Stimulated activated CD8-positive, alpha-beta memory T cell treated with anti-CD3 and anti-CD28 coated beads, Interleukin-4, amount 100 ng/mL, for 24 hours (primary cell): ENCODE measurements around the gene IGFBP7.

Source experiments
- DNase-seq: peaks from one replicate; pipeline ENCODE4 v3.0.0-alpha.2; 2020; ENCODE audit warnings: low read depth

IGFBP7 gene

DNA sequence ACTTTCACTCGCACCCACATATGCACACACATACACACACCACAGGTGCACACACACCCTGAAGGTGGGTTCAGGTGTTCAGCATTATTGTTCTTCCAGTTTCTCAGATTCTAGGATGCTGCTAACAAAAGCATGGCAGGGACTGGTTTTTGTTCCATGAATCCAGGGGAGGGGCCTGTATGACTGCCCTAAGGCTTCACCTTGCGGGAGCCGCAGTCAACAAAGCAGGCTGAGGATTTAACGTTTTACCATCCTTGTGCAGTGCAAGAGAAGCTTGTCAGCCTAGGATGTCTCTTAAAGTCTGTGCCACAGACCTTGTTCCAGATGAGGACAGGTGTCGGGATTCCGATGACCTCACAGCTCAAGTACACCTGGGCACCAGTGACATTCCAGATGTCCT lies 69.7 kb downstream of the IGFBP7 start:
- no peak for DNase-seq

DNA sequence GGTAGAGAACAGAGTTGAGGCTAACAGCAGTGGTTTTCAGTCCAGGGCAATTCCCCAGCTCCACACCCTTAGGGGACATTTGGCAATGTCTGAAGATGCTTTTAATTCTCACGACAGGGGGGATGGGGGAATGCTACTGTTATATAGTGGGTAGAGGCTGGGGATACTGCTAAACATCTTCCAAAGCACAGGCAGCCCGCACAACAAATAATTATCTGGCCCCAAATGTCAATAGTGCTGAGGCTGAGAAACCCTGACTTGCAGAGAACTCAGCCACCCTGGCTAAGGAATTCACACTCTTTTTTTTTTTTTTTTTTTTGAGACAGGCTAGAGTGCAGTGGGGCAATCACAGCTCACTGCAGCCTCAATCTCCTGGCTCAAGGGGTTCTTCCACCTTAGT lies 70.8 kb downstream of the IGFBP7 start:
- DNase-seq, result no peak

DNA sequence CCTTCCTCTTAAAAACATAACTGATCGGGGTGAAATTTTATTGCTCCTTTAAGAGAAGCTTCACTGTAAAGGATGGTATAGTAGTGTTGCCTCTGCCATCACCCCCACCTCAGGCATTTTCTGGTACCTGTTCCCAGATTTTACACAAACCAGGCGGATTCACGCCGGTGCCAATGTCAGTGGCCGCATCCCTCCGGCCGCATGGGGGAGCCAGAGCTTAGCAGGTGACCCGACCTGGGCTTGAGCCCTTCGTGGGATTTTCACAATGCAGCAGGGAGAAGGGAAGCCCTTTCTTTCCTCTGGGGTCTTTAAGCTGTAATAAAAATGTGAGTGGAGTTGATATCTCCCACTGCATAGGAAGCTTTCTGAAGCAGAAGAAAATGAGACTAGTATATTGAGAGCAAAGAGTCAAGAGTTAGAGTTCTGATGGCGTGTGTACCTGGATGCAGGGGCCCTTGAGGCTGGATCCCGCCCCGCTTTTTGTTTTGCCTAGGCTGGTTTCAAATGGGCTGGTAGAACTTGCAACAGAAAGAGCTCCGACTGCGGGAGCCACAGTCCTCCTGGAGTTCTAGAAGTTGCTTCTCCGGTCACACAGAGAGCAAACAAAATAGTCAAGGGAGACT lies 72.1 kb downstream of the IGFBP7 start:
- DNase-seq, result peak; percentile 6

DNA sequence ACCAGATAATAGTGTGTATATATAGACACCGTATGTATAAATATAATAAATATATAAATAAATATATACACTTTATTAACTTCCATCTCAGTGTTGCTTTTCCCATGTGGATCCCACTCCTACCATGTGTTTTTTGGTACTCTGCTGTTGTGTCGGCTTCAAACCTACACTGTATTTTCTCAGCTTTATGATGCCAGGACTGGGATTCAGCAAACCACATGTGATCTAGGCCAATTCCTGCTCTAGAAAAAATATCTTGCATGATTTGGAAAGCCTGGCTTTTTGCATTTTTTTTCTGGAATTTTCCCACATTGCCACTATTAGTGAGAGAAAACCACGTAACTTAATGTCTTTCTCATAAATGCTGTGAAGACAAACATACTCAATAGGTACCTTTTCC lies 75.7 kb downstream of the IGFBP7 start:
- no peak for DNase-seq

DNA sequence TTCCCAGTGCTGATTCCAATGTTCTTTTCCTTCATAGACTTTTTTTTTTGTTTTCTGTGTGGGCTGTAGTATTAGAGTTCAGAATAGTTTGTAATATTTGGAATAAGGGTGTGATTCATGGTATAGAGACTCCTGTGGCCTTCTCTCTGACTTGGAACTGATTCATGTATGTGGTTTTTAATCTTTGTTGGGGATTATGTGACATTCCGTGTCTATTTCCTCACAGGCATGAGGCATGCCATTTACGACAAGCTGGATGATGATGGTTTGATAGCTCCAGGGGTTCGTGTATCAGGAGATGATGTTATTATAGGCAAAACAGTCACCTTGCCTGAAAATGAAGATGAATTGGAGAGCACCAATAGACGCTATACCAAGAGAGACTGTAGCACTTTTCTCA lies 87.1 kb downstream of the IGFBP7 start:
- DNase-seq, result no peak

DNA sequence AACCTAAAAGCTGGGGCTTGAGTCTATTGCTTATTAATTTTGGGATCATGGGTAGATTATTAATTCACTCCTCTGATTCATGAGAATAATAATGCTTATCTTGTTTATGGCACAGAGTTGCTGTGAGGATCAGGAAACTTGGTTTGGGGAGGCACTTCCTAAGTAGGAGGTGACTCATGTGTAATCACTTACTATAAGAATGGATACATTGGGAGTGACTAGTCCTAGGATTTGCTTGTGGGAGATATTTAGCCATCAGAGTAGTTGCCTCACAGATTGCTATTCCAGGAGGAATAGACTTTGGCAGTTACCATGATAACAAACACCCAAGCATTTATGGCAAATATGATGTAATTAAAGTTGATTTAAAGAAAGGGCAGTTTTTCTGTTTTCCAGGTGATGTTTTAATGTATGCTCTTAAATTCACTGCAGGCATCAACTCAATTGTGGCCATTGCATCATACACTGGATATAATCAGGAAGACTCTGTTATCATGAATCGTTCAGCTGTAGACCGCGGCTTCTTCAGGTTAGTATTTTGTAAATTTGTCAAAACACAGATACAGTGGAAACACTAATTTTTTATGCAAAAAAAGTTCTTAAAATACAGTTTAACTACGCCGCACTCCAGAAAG lies 89.6 kb downstream of the IGFBP7 start:
- no peak for DNase-seq

DNA sequence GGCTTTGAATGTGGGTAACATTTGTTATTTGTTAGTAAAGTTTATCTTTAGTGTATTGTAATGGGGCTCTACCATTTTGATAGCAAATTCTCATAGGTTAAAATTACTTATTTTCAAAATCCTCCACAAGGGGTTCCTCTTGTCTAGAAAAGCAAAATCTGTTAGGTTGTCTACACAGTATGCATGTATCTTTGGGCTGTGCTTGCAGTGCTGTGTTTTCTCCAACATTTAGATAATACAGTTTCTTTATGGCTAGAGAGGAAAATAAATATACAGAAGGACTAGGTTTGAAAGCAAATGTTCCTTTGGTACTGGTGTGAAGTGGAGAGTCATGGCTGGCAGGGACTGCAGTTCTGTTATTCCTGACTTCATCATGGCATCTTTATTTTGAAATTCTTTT lies 91.2 kb downstream of the IGFBP7 start:
- DNase-seq, result no peak

DNA sequence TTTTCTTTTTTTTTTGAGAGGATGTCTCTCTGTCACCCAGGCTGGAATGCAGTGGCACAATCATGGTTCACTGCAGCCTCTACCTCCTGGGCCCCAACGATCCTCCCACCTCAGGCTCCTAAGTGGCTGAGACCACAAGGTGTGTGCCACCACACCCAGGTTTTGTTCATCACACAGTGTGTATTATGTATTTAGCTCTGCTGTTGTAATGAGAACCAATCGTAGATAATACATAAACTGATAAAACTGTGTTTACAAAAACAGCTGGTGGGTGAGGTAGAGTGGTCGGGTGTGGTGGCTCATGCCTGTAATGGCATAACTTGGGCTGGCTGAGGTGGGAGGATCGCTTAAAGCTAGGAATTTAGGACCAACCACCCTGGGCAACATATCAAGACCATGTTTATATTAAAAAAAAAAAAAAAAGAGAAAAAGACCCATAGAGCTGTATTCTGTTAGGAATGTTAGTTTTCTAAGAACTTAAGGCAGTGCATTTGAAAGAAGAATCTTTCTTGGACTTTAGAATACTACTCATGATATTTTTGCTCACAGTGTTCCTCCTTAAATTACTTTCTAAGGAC lies 96.6 kb downstream of the IGFBP7 start:
- no peak for DNase-seq

DNA sequence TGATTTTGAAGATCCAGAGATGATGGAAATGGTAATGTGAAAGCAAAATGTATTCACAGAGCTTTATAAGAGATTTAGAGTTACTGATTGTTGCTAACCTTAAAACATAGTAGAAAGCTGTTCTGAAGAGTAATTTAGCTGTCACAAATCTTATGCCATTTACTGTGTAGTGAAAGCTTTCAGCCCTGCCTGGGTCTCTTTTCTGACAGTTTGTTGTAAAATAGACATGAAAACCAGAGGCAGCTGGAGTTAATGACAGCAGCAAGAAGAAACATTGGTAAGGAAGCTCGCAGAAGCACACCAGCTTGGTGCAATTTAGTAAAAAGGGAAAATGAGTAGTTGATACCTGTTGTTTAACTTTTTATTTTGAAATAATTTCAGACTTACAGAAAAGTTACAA lies 110.4 kb downstream of the IGFBP7 start:
- DNase-seq, result no peak

DNA sequence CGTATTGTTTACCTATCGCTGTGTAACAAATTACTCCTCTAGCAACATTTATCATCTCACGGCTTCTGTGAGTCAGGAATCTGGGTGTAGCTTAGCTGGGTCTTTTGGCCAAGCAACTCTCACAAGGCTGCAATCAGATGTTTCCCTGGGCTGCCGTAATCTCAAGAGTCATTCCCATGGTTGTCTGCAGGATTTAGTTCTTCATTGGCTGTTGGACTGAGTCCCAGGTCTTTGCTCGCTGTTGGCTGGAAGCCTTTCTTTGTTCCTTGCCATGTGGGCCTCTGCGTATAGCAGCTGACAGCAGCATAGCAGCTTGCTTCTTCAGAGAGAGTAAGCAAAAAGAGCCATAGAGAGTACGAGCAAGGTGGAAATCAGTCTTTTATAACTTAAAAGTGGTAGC lies 114.7 kb downstream of the IGFBP7 start:
- DNase-seq, result no peak

DNA sequence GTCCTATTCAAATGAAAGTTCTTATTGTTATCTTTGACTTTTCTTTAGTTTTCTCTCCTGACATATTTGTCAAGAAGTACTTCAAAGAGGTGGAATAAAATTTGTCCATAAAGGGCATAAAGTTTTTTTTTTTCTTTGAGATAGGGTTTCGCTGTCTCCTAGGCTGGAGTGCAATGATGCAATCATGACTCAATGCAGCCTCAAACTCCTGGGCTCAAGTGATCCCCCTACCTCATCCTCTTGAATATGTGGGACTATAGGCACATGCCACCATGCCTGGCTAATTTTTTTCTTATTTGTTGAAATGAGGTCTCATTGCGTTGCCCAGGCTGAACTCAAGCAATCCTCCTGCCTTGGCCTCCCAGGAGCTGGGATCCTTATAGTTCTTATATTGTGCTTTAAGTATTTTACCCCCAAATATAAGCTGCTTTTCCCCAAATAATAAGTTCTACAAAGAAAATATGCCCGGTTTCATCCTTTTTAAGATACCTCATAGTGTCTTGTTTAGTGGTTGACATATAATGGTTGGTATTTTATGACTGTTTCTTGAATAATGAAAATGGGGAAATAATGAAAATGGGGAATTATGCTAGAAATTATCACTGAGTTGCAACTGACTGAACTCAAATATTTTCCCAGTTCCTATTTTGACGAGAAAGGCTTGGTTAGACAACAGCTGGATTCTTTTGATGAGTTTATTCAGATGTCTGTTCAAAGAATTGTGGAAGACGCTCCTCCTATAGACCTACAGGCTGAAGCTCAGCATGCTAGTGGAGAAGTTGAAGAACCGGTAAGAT lies 119.9 kb downstream of the IGFBP7 start:
- DNase-seq, result no peak

DNA sequence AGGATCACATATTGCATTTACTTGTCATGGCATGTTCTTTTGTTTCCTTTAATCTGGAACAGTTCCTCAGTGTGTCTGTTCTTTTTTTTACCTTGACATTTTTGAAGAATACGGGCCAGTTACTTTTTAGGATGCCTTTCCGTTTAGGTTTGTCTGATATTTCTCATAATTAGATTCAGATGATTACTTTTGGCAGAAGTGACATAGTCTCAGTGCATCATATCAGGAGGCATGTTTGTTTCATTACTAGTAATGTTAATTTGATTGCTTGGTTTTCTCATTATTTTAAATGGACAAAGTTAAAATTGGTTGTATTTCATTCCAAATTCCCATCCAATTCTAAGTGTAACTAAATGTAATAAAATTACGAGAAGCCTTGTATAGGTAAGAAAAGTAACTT lies 123.2 kb downstream of the IGFBP7 start:
- no peak for DNase-seq

DNA sequence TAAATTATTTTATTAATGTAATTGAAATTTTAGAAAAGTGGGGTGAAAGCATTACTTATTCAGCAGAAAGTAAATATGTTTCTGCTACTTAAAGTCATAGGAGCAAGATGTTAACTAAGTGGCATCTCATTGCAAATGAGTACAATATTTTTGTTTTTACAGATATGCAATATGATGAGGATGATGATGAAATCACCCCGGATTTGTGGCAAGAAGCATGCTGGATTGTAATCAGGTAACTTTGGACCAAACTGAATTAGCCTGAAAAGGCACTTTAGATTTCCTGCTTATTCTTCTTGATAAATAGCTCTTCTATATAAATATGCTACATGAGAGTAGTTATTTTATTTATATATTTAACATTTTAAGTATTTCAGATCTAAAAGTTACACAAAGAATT lies 124.0 kb downstream of the IGFBP7 start:
- no peak for DNase-seq

DNA sequence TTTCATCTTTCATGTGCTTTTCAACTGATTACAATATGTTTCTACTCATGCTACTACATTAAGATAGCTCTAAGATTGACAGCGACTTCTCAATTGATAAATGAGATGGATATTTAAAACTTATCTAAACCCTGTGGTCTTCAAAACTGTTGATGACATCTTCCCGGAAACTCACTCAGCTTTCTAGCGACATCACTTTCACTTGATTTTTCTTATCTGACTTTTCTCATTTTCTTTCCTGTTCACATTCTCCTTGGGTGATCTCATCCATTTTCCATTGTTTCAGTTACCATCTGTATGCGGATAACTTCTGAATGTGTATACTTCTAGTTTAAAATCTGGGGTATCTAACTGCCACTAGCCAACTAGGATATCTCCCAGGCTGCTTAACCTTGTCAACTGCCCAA lies 128.4 kb downstream of the IGFBP7 start:
- no peak for DNase-seq
